ENCODE measurements around the gene NUP214. TPM values are rescaled to one million over a fixed set of nuclear protein-coding genes. Genes with fewer than 3 reads are reported as not detected.

NUP214 gene
- total and polyA plus RNA-seq, 2 of the 8 experiments (the other 6 are each of a cell fraction or from before 2014, with no cell fraction given): 28.6 to 50.2 TPM

GRCh38 chr9:131198041-131198715, 72.8 kb downstream of the NUP214 start:
- Histone ChIP-seq H2BK20ac (ENCODE audit: low read length) (no peak overlapping the region), H3K27me3 (replicated peaks in 1 of 4; ENCODE audit: control insufficient read depth in 3 of 4, extremely low read depth in 1 of 4, insufficient read depth in 3 of 4, low read length in 3 of 4) (no peaks in the 10 kb centered on the region), H3K79me1 (ENCODE audit: low read depth, low read length) (no peaks in the 10 kb centered on the region; the same call in 1 of the 2 replicates), H3K27ac (ENCODE audit: low read depth, low read length) (no peak overlapping the region), H4K8ac (ENCODE audit: extremely low read depth, insufficient read depth, low read length) (no peak overlapping the region), H3K18ac (ENCODE audit: extremely low read depth, low read length) (no peak overlapping the region), H3K9me3 (ENCODE audit: insufficient read depth in 2 of 2, low read depth in 1 of 2, low read length in 1 of 2) (no peaks in the 10 kb centered on the region), H4K91ac (replicated peaks; ENCODE audit: insufficient read length, low read length) (no peak overlapping the region), H2AFZ (ENCODE audit: low read length) (no peak overlapping the region), H2BK5ac (ENCODE audit: low read depth, low read length) (no peak overlapping the region), H3K23me2 (ENCODE audit: low read depth, low read length) (no peaks in the 10 kb centered on the region), H2AK5ac (ENCODE audit: low read depth, low read length) (no peak overlapping the region), H4K20me1 (replicated peaks in 1 of 2; ENCODE audit: control insufficient read depth in 1 of 2, insufficient read depth in 2 of 2, low read length in 2 of 2) (no peaks in the 10 kb centered on the region), H3K36me3 (ENCODE audit: control insufficient read depth in 2 of 4, insufficient read depth in 4 of 4, low read length in 3 of 4) (peaks cover 18 to 50% (median 39%) of the 10 kb centered on the region in 4 experiments), H4K5ac (ENCODE audit: insufficient read length, low read depth, low read length) (no peak overlapping the region), H3K9ac (replicated peaks in 1 of 4; ENCODE audit: extremely low read depth in 1 of 4, low read depth in 3 of 4, low read length in 3 of 4) (no peak overlapping the region), H2BK120ac (replicated peaks; ENCODE audit: low read depth, low read length) (no peak overlapping the region), H3K4me1 (replicated peaks in 1 of 4; ENCODE audit: control insufficient read depth in 3 of 4, insufficient read depth in 4 of 4, low read length in 3 of 4) (no peaks in the 10 kb centered on the region), H3K56ac (replicated peaks; ENCODE audit: insufficient read length, low read depth, low read length) (no peak overlapping the region), H3K4me3 (ENCODE audit: extremely low read depth in 1 of 4, insufficient read depth in 2 of 4, low read depth in 3 of 4, low read length in 4 of 4) (no peak overlapping the region), H2BK12ac (ENCODE audit: low read depth, low read length) (no peak overlapping the region), H3K4ac (replicated peaks; ENCODE audit: insufficient read length, low read depth, low read length) (no peak overlapping the region), H2BK15ac (ENCODE audit: low read length) (no peak overlapping the region), H3K79me2 (ENCODE audit: control insufficient read depth in 1 of 2, insufficient read depth in 2 of 2, low read length in 2 of 2) (no peaks in the 10 kb centered on the region), H3K23ac (ENCODE audit: insufficient read length) (no peak overlapping the region), H3K4me2 (ENCODE audit: insufficient read depth in 1 of 2, low read depth in 2 of 2, low read length in 2 of 2) (no peak overlapping the region), H3K14ac (ENCODE audit: insufficient read length) (no peak overlapping the region)
- DNase-seq (ENCODE audit: low read depth in 1 of 2, low spot score in 2 of 2) (no peak), FAIRE-seq (no peak)
- CTCF ChIA-PET (ENCODE audit: partially characterized antibody): interaction anchor here (1.0 to 12.9 kb wide), 5 partner anchors 10 to 138 kb away, joined by 3 to 120 read pairs (median 4); no protein-coding TSS in a partner anchor
- TF ChIP-seq NANOG (IDR thresholded peaks at IDR 0.05; ENCODE audit: insufficient read depth, low read depth, low read length, poor library complexity, severe bottlenecking): no peak
- no peak for TF ChIP-seq EZH2 (IDR thresholded peaks at IDR 0.05; ENCODE audit: low read depth, low read length, severe bottlenecking)
- TF ChIP-seq TCF12 (IDR thresholded peaks at IDR 0.05; ENCODE audit: low read depth, low read length): no peak
- TF ChIP-seq SP1 (IDR thresholded peaks at IDR 0.05; ENCODE audit: low read depth, low read length): no peak
- no peak for TF ChIP-seq YY1 (IDR thresholded peaks at IDR 0.05; ENCODE audit: low read depth, low read length)
- no peak for TF ChIP-seq BRCA1 (IDR thresholded peaks at IDR 0.05; ENCODE audit: low read depth, low read length)
- TF ChIP-seq CBX5 (IDR thresholded peaks at IDR 0.05; ENCODE audit: low read depth, low read length): no peak
- TF ChIP-seq TEAD4 (IDR thresholded peaks at IDR 0.05; ENCODE audit: low read depth, low read length): no peak
- TF ChIP-seq ZNF274 (IDR thresholded peaks at IDR 0.05; ENCODE audit: borderline replicate concordance, extremely low read depth, low read length): no peak
- TF ChIP-seq BCL11A (IDR thresholded peaks at IDR 0.05; ENCODE audit: low read depth in 2 of 2, low read length in 2 of 2): no peak
- POLR2A ChIA-PET (ENCODE audit: partially characterized antibody): interaction anchor here (0.8 kb wide), 1 partner anchor 88 kb away, joined by 3 read pairs; no protein-coding TSS in a partner anchor
- 91% methylated on average over 15 of the region's 15 CpGs; no CpG with 5 or more reads in 1 of the 2 experiments for WGBS, 2 experiments (ENCODE audit: extremely low coverage in 1 of 2, insufficient coverage in 1 of 2, insufficient read length in 1 of 2, insufficient replicate concordance in 2 of 2, low coverage in 1 of 2, low lambda C conversion rate in 2 of 2, missing lambda C conversion rate in 1 of 2)

Data from H1 (cell line).